DOHH2 (cell line): Measurements from ENCODE around the gene SSU72.

ENCODE experiments used
- H3F3A ChIP-seq: fragments of 200-600 bp; sonication (generic), shearing (Covaris generic); 2 replicates; pipeline ENCODE4 v1.6.0; 2016; ENCODE audit warnings: antibody characterized with exemption, mild to moderate bottlenecking; ENCODE audit not compliant: control insufficient read depth, insufficient read depth
- H3K27ac ChIP-seq: fragments of 200-600 bp; sonication (generic); 2 replicates; pipeline ENCODE4 v1.5.1; 2014; ENCODE audit warnings: low read depth, mild to moderate bottlenecking, low read length, moderate library complexity
- H3K27me3 ChIP-seq: fragments of 200-600 bp; sonication (generic); 2 replicates; pipeline ENCODE4 v1.6.1; 2014; ENCODE audit warnings: mild to moderate bottlenecking, low read length, mixed read lengths; ENCODE audit not compliant: control insufficient read depth
- H3K36me3 ChIP-seq: fragments of 200-600 bp; sonication (generic); 2 replicates; pipeline ENCODE4 v1.6.1; 2014; ENCODE audit warnings: mild to moderate bottlenecking, low read length, moderate library complexity, mixed read lengths; ENCODE audit not compliant: control insufficient read depth
- H3K4me1 ChIP-seq: fragments of 200-600 bp; sonication (generic); 2 replicates; pipeline ENCODE4 v1.6.1; 2014; ENCODE audit warnings: mild to moderate bottlenecking, low read length, mixed read lengths; ENCODE audit not compliant: control insufficient read depth
- H3K4me2 ChIP-seq: fragments of 200-600 bp; sonication (generic); 2 replicates; pipeline ENCODE4 v1.6.0; 2014; ENCODE audit warnings: mild to moderate bottlenecking, low read length, moderate library complexity
- H3K4me3 ChIP-seq: fragments of 200-600 bp; sonication (generic); 2 replicates; pipeline ENCODE4 v1.5.1; 2014; ENCODE audit warnings: mild to moderate bottlenecking, low read length, mixed read lengths
- H3K79me2 ChIP-seq: fragments of 200-600 bp; sonication (generic); 2 replicates; pipeline ENCODE4 v1.6.1; 2014; ENCODE audit warnings: mild to moderate bottlenecking, low read length, mixed read lengths; ENCODE audit not compliant: control insufficient read depth
- H3K9me2 ChIP-seq: fragments of 200-600 bp; sonication (generic); replicated peaks from 2 replicates; pipeline ENCODE4 v1.6.1; 2014; ENCODE audit warnings: mild to moderate bottlenecking, low read length, mixed read lengths; ENCODE audit not compliant: control insufficient read depth
- H3K9me3 ChIP-seq: fragments of 200-600 bp; sonication (generic); 2 replicates; pipeline ENCODE4 v1.6.1; 2014; ENCODE audit warnings: antibody characterized with exemption, low read length, mixed read lengths; ENCODE audit not compliant: control insufficient read depth, insufficient read depth
- H4K20me1 ChIP-seq: fragments of 200-600 bp; sonication (generic); 2 replicates; pipeline ENCODE4 v1.6.0; 2014; ENCODE audit warnings: low read depth, mild to moderate bottlenecking, antibody characterized with exemption, low read length, moderate library complexity; ENCODE audit not compliant: control insufficient read depth, insufficient read depth
- CTCF ChIP-seq: fragments of 200-600 bp; sonication (generic); IDR thresholded peaks from one replicate; pipeline ENCODE4 v1.5.1; 2014; ENCODE audit warnings: antibody characterized with exemption, mild to moderate bottlenecking, low read depth, low read length; ENCODE audit not compliant: poor library complexity, severe bottlenecking
- EZH2phosphoT487 ChIP-seq: fragments of 200-600 bp; sonication (generic); IDR thresholded peaks from 2 replicates; pipeline ENCODE4 v1.6.1; 2017; ENCODE audit warnings: borderline replicate concordance, mild to moderate bottlenecking, antibody characterized with exemption, low read length, moderate library complexity, mixed read lengths

SSU72 gene

GRCh38 chr1:1593834-1594601 is 19.4 kb upstream of the SSU72 start:
- H4K20me1 ChIP-seq = 0 out of 2 replicates have a peak, but pooled peaks cover 3% of the 10 kb centered on the region
- H3K27ac ChIP-seq = no peak overlapping the region
- H3K9me3 ChIP-seq = no peaks in the 10 kb centered on the region
- H3K9me2 ChIP-seq = no peaks in the 10 kb centered on the region
- no peaks in the 10 kb centered on the region for H3K36me3 ChIP-seq
- peaks cover 19% of the 10 kb centered on the region for H3K4me1 ChIP-seq
- H3F3A ChIP-seq = no peaks in the 10 kb centered on the region
- TF ChIP-seq EZH2phosphoT487 (no peak), CTCF (no peak)
- no peaks in the 10 kb centered on the region for H3K79me2 ChIP-seq
- H3K4me3 ChIP-seq = no peak overlapping the region
- no peak overlapping the region for H3K4me2 ChIP-seq
- H3K27me3 ChIP-seq = peaks cover 21% of the 10 kb centered on the region

DNA sequence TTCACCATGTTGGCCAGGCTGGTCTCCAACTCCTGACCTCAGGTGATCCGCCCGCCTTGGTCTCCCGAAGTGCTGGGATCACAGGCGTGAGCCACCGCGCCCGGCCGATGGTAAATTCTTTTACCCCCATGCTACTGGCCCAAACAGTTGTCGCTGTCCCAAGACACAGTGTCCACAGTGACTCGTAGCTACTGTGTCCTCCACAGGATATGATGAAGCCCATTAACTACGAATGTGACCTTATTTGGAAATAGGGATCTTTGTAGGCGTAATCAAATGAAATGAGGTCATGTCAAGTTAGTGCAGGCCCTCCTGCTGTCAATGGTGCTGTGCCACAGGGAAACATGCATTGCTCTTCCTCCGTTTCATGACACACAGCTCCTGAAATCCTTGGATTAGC is 16.8 kb upstream of the SSU72 start:
- H3K36me3 ChIP-seq = no peaks in the 10 kb centered on the region
- TF ChIP-seq EZH2phosphoT487 (no peak), CTCF (no peak)
- no peaks in the 10 kb centered on the region for H3K79me2 ChIP-seq
- H3F3A ChIP-seq = no peaks in the 10 kb centered on the region
- H3K27ac ChIP-seq = no peak overlapping the region
- H3K4me1 ChIP-seq = peaks cover 11% of the 10 kb centered on the region
- no peaks in the 10 kb centered on the region for H3K9me2 ChIP-seq
- no peaks in the 10 kb centered on the region for H4K20me1 ChIP-seq
- H3K9me3 ChIP-seq = no peaks in the 10 kb centered on the region
- H3K4me3 ChIP-seq = no peak overlapping the region
- peaks cover 6% of the 10 kb centered on the region for H3K27me3 ChIP-seq
- 0 out of 2 replicates have a peak overlapping the region, but pooled peaks have one; percentile 19 for H3K4me2 ChIP-seq

- Histone ChIP-seq H3K4me2 (no peak overlapping the region), H3K9me3 (no peaks in the 10 kb centered on the region), H3K4me3 (no peak overlapping the region), H3F3A (no peaks in the 10 kb centered on the region), H3K27me3 (peaks cover 6% of the 10 kb centered on the region; the same call in 1 of the 2 replicates), H3K4me1 (no peaks in the 10 kb centered on the region), H3K36me3 (no peaks in the 10 kb centered on the region), H3K9me2 (no peaks in the 10 kb centered on the region), H4K20me1 (no peaks in the 10 kb centered on the region), H3K79me2 (no peaks in the 10 kb centered on the region), H3K27ac (no peak overlapping the region)
- TF ChIP-seq CTCF (no peak), EZH2phosphoT487 (no peak)
Observed at GRCh38 chr1:1583347-1584010, 8.8 kb upstream of the SSU72 start.
